Mucosa of stomach (tissue), 1 donor: ENCODE results near the gene MYO9B.

Experiments
- H3K27me3 ChIP-seq: one replicate; pipeline ENCODE4 v1.7.0; 2013; ENCODE audit warnings: mild to moderate bottlenecking, low read length; ENCODE audit not compliant: control insufficient read depth, insufficient read depth
- H3K36me3 ChIP-seq: one replicate; pipeline ENCODE4 v1.7.0; 2013; ENCODE audit warnings: low read length; ENCODE audit not compliant: control insufficient read depth, insufficient read depth
- H3K4me1 ChIP-seq: one replicate; pipeline ENCODE4 v1.7.0; 2013; ENCODE audit warnings: mild to moderate bottlenecking, low read length; ENCODE audit not compliant: control insufficient read depth, insufficient read depth
- H3K4me3 ChIP-seq: one replicate; pipeline ENCODE4 v1.7.0; 2013; ENCODE audit warnings: low read length
- H3K9ac ChIP-seq: one replicate; pipeline ENCODE4 v1.7.0; 2013; ENCODE audit warnings: mild to moderate bottlenecking, low read length, moderate library complexity
- H3K9me3 ChIP-seq: one replicate; pipeline ENCODE4 v1.7.0; 2013; ENCODE audit warnings: mild to moderate bottlenecking, low read length, moderate library complexity; ENCODE audit not compliant: control insufficient read depth
- donor health status: Pancreatic carcinoma.

The MYO9B gene

GRCh38 chr19:17075035-17075863, at the start of gene MYO9B, which contains the start of gene HAUS8:
Gene MYO9B (plus strand): TSS chr19:17075777. CDS start chr19:17101718, 25,941 bp downstream.
Gene HAUS8 (minus strand): TSS chr19:17075452. CDS start chr19:17075422, 30 bp downstream.
- H3K27me3 ChIP-seq = no peaks in the 10 kb centered on the region
- peak within 1 kb of the TSS; percentile 91 for H3K9ac ChIP-seq
- H3K9me3 ChIP-seq = no peaks in the 10 kb centered on the region
- peaks cover 43% of the 10 kb centered on the region for H3K4me1 ChIP-seq
- H3K4me3 ChIP-seq = peak within 1 kb of the TSS; percentile 74
- H3K36me3 ChIP-seq = no peaks in the 10 kb centered on the region

GRCh38 chr19:17025991-17026658, 49.5 kb upstream of the MYO9B start:
- no peak overlapping the region for H3K9ac ChIP-seq
- H3K4me3 ChIP-seq = no peak overlapping the region
- H3K36me3 ChIP-seq = no peaks in the 10 kb centered on the region
- peaks cover 30% of the 10 kb centered on the region for H3K27me3 ChIP-seq
- no peaks in the 10 kb centered on the region for H3K9me3 ChIP-seq
- peaks cover 9% of the 10 kb centered on the region for H3K4me1 ChIP-seq

DNA sequence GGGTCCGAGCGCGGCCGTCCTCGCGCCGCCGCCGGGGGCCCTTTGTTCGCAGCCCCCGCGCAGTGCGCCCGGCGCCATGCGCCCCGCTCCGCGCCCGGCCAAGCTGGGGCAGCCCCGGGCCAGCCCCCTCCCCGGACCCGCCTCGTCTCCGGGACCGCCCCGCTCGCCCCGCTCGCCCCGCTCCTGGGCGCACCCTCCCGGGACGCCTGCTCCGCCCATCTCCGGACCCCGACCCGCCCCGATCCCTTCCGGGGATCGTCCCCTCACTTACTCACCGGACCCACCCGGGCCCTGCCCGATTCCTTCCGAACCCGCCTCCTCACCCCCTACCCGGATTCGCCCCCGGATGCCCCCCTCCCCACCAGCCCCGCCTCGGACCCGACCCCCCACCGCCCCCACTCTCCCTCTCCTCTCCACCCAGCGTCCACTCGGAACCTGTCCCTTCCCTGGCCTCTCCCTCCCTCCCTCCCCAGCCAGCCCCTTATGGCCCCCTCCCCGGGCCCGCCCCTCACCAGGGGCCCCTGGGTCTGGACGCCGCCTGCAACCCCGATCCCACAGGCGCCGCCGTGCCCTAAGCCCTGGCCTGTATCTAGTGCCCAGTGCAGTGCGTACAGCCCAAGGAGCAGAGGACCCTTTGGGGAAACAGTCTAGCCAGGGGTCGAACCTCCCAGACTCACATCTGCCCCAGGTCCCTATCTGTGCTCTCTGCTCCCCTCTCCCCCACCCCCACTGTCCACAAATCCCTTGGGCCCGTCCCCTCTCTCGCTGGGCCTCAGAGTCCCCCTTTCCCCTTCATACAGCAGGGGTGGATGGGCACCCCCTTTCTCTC, 48.7 kb upstream of the MYO9B start, which contains the start of gene CPAMD8:
Gene CPAMD8, minus strand, starts transcription at position 105 of the 829 bp plus-strand sequence. CDS start 168 bp downstream, outside the sequence.
- Histone ChIP-seq H3K27me3 (peaks cover 30% of the 10 kb centered on the region), H3K9ac (no peak within 1 kb of the TSS), H3K9me3 (no peaks in the 10 kb centered on the region), H3K4me1 (peaks cover 9% of the 10 kb centered on the region), H3K4me3 (no peak within 1 kb of the TSS), H3K36me3 (no peaks in the 10 kb centered on the region)

- Histone ChIP-seq H3K36me3 (no peaks in the 10 kb centered on the region), H3K4me3 (no peak overlapping the region), H3K9ac (no peak overlapping the region), H3K4me1 (peaks cover 9% of the 10 kb centered on the region), H3K9me3 (no peaks in the 10 kb centered on the region), H3K27me3 (peaks cover 30% of the 10 kb centered on the region)
Measured at GRCh38 chr19:17027535-17027975, 48.0 kb upstream of the MYO9B start.

GRCh38 chr19:17031741-17032140, 43.8 kb upstream of the MYO9B start:
- H3K4me1 ChIP-seq = no peaks in the 10 kb centered on the region
- no peaks in the 10 kb centered on the region for H3K9me3 ChIP-seq
- H3K27me3 ChIP-seq = peaks cover 15% of the 10 kb centered on the region
- H3K9ac ChIP-seq = no peak overlapping the region
- H3K36me3 ChIP-seq = no peaks in the 10 kb centered on the region
- H3K4me3 ChIP-seq = no peak overlapping the region

DNA sequence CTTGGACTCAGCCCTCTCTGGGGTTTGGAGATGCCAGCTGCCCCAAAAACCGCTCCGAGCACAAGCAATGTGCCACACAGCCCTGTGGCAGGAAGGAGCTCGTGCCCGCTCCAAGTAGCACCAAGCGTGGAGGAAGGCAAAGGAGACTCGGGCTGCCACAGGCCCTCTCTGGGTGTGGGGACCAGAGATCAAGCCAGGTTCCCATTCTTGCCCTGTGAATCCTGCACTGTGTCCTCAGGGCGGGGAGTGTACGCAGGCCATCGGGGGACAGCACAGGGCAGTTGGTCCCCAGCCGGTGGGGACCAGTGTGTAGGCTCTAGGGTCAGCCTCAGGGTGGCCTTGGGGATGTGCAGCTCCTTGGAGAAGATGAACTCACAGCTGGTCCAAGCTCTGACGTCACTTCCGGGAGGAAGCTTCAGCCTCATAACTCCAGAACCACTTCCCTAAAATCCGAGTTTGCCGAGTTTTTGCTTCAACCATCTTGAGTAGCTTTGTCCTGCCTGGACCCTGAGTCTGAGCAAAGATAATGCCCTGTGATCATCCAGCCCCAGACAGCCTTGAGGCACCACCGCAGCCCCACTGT, 39.6 kb upstream of the MYO9B start:
- H3K36me3 ChIP-seq = no peaks in the 10 kb centered on the region
- H3K9ac ChIP-seq = no peak overlapping the region
- H3K4me3 ChIP-seq = no peak overlapping the region
- H3K27me3 ChIP-seq = no peaks in the 10 kb centered on the region
- H3K4me1 ChIP-seq = no peaks in the 10 kb centered on the region
- H3K9me3 ChIP-seq = no peaks in the 10 kb centered on the region

GRCh38 chr19:17036640-17037039, 38.9 kb upstream of the MYO9B start:
- H3K4me1 ChIP-seq = peaks cover 4% of the 10 kb centered on the region
- no peak overlapping the region for H3K4me3 ChIP-seq
- H3K9me3 ChIP-seq = no peaks in the 10 kb centered on the region
- H3K36me3 ChIP-seq = no peaks in the 10 kb centered on the region
- H3K9ac ChIP-seq = no peak overlapping the region
- no peaks in the 10 kb centered on the region for H3K27me3 ChIP-seq

- no peaks in the 10 kb centered on the region for H3K27me3 ChIP-seq
- H3K4me1 ChIP-seq = peaks cover 9% of the 10 kb centered on the region
- no peaks in the 10 kb centered on the region for H3K36me3 ChIP-seq
- no peaks in the 10 kb centered on the region for H3K9me3 ChIP-seq
- H3K9ac ChIP-seq = no peak overlapping the region
- H3K4me3 ChIP-seq = no peak overlapping the region
Measured at GRCh38 chr19:17037184-17037583, 38.4 kb upstream of the MYO9B start.

DNA sequence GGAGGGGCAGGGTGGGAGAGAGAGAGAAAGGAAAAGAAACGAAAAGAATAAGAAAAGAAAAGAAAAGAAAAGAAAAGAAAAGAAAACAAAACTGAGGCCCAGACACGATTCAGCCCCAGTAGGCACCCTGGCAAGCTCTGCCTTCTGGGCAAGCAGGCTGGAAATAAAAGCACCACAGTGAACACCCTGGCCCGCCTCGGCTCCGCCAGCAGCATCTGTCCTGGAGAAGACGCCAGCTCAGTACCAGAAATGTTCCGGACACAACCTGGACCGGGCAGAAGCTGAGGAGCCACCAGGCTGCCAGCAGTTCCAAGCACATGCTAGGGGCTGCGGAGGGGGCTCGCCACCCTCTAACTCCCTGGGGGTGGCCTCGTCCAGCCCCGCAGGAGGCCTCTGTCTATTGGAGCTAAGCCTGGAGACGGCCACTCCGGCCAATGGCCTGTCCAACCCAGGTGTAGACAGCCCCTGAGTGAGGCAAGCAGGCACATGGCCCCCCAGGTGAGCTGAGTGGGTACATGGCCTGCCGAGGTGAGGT, 37.5 kb upstream of the MYO9B start:
- H3K4me3 ChIP-seq = no peak overlapping the region
- H3K27me3 ChIP-seq = no peaks in the 10 kb centered on the region
- H3K9me3 ChIP-seq = no peaks in the 10 kb centered on the region
- H3K9ac ChIP-seq = no peak overlapping the region
- no peaks in the 10 kb centered on the region for H3K36me3 ChIP-seq
- peaks cover 9% of the 10 kb centered on the region for H3K4me1 ChIP-seq

- Histone ChIP-seq H3K4me3 (no peak overlapping the region), H3K9me3 (no peaks in the 10 kb centered on the region), H3K36me3 (no peaks in the 10 kb centered on the region), H3K9ac (peak overlapping the region; percentile 45), H3K4me1 (peaks cover 9% of the 10 kb centered on the region), H3K27me3 (no peaks in the 10 kb centered on the region)
Measured at GRCh38 chr19:17041976-17042375, 33.6 kb upstream of the MYO9B start.

- Histone ChIP-seq H3K27me3 (no peaks in the 10 kb centered on the region), H3K9ac (no peak overlapping the region), H3K4me3 (no peak overlapping the region), H3K36me3 (no peaks in the 10 kb centered on the region), H3K9me3 (no peaks in the 10 kb centered on the region), H3K4me1 (peaks cover 9% of the 10 kb centered on the region)
Measured at GRCh38 chr19:17043744-17044143, 31.8 kb upstream of the MYO9B start.
